IPS-20b (cell line): ENCODE data around the gene LMO7.

Source experiments
- H3K27ac ChIP-seq: one replicate; pipeline ENCODE4 v1.5.1; 2013; ENCODE audit warnings: low read length
- H3K27me3 ChIP-seq: 2 replicates; pipeline ENCODE4 v1.6.1; 2013; ENCODE audit warnings: mild to moderate bottlenecking, low read length, inconsistent platforms; ENCODE audit not compliant: insufficient read depth
- H3K36me3 ChIP-seq: 2 replicates; pipeline ENCODE4 v1.6.1; 2013; ENCODE audit warnings: low read depth, mild to moderate bottlenecking, inconsistent platforms, low read length, moderate library complexity; ENCODE audit not compliant: insufficient read depth
- H3K4me1 ChIP-seq: 2 replicates; pipeline ENCODE4 v1.6.1; 2013; ENCODE audit warnings: mild to moderate bottlenecking, control low read depth, inconsistent platforms, low read length, moderate library complexity; ENCODE audit not compliant: insufficient read depth
- H3K4me3 ChIP-seq: 2 replicates; pipeline ENCODE4 v1.5.1; 2013; ENCODE audit warnings: mild to moderate bottlenecking, low read length, inconsistent platforms
- H3K9ac ChIP-seq: 2 replicates; pipeline ENCODE4 v1.6.1; 2013; ENCODE audit warnings: low read depth, mild to moderate bottlenecking, inconsistent platforms, low read length, moderate library complexity
- H3K9me3 ChIP-seq: 2 replicates; pipeline ENCODE4 v1.6.1; 2013; ENCODE audit warnings: mild to moderate bottlenecking, low read depth, low read length, inconsistent platforms; ENCODE audit not compliant: insufficient read depth

The LMO7 gene

GRCh38 chr13:75811361-75811760, 175.2 kb downstream of the LMO7 start:
- no peak overlapping the region for H3K27ac ChIP-seq
- H3K9me3 ChIP-seq, result no peaks in the 10 kb centered on the region
- H3K4me1 ChIP-seq, result peaks cover 2% of the 10 kb centered on the region; the same call in 1 of the 2 replicates
- no peak overlapping the region for H3K4me3 ChIP-seq
- H3K9ac ChIP-seq, result no peak overlapping the region
- H3K27me3 ChIP-seq, result no peaks in the 10 kb centered on the region
- no peaks in the 10 kb centered on the region for H3K36me3 ChIP-seq

- Histone ChIP-seq H3K27ac (no peak overlapping the region), H3K9me3 (no peaks in the 10 kb centered on the region), H3K9ac (no peak overlapping the region), H3K4me3 (no peak overlapping the region), H3K36me3 (no peaks in the 10 kb centered on the region), H3K27me3 (no peaks in the 10 kb centered on the region), H3K4me1 (no peaks in the 10 kb centered on the region)
Observed at GRCh38 chr13:75811841-75812240, 175.7 kb downstream of the LMO7 start.

GRCh38 chr13:75812751-75813181, 176.6 kb downstream of the LMO7 start:
- Histone ChIP-seq H3K27me3 (no peaks in the 10 kb centered on the region), H3K4me1 (no peaks in the 10 kb centered on the region), H3K4me3 (no peak overlapping the region), H3K9ac (no peak overlapping the region), H3K9me3 (no peaks in the 10 kb centered on the region), H3K36me3 (no peaks in the 10 kb centered on the region), H3K27ac (no peak overlapping the region)

GRCh38 chr13:75813323-75813722, 177.2 kb downstream of the LMO7 start:
- no peak overlapping the region for H3K4me3 ChIP-seq
- H3K27ac ChIP-seq, result no peak overlapping the region
- no peaks in the 10 kb centered on the region for H3K27me3 ChIP-seq

GRCh38 chr13:75818179-75818967, 182.2 kb downstream of the LMO7 start:
- Histone ChIP-seq H3K27ac (no peak overlapping the region), H3K36me3 (no peaks in the 10 kb centered on the region), H3K27me3 (no peaks in the 10 kb centered on the region), H3K9ac (no peak overlapping the region), H3K4me3 (no peak overlapping the region), H3K9me3 (no peaks in the 10 kb centered on the region), H3K4me1 (peaks cover 3% of the 10 kb centered on the region)

More at GRCh38 chr13:75813323-75813722, 177.2 kb downstream of the LMO7 start:
- Histone ChIP-seq H3K36me3 (no peaks in the 10 kb centered on the region), H3K4me1 (peaks cover under 1% of the 10 kb centered on the region; the same call in 1 of the 2 replicates), H3K9ac (no peak overlapping the region), H3K9me3 (no peaks in the 10 kb centered on the region)

GRCh38 chr13:75818968-75819225, 182.8 kb downstream of the LMO7 start:
- Histone ChIP-seq H3K9me3 (no peaks in the 10 kb centered on the region), H3K36me3 (no peaks in the 10 kb centered on the region)

GRCh38 chr13:75825161-75825560, 189.0 kb downstream of the LMO7 start:
- H3K9ac ChIP-seq, result no peak overlapping the region
- no peaks in the 10 kb centered on the region for H3K36me3 ChIP-seq
- H3K4me3 ChIP-seq, result peak overlapping the region; percentile 1; the same call in 1 of the 2 replicates
- no peak overlapping the region for H3K27ac ChIP-seq
- peaks cover 4% of the 10 kb centered on the region; the same call in 1 of the 2 replicates for H3K4me1 ChIP-seq
- no peaks in the 10 kb centered on the region for H3K9me3 ChIP-seq
- no peaks in the 10 kb centered on the region for H3K27me3 ChIP-seq

More at GRCh38 chr13:75818968-75819225, 182.8 kb downstream of the LMO7 start:
- no peak overlapping the region for H3K27ac ChIP-seq
- no peak overlapping the region for H3K9ac ChIP-seq
- H3K4me1 ChIP-seq, result peaks cover 3% of the 10 kb centered on the region
- H3K4me3 ChIP-seq, result no peak overlapping the region
- no peaks in the 10 kb centered on the region for H3K27me3 ChIP-seq

- H3K36me3 ChIP-seq, result no peaks in the 10 kb centered on the region
- H3K4me3 ChIP-seq, result peak overlapping the region; percentile 1; the same call in 1 of the 2 replicates
- H3K9me3 ChIP-seq, result no peaks in the 10 kb centered on the region
Observed at GRCh38 chr13:75825594-75825993, 189.5 kb downstream of the LMO7 start.

GRCh38 chr13:75826391-75826790, 190.3 kb downstream of the LMO7 start:
- Histone ChIP-seq H3K4me1 (peaks cover 4% of the 10 kb centered on the region; the same call in 1 of the 2 replicates), H3K36me3 (no peaks in the 10 kb centered on the region), H3K27me3 (no peaks in the 10 kb centered on the region), H3K9ac (no peak overlapping the region), H3K4me3 (no peak overlapping the region), H3K9me3 (no peaks in the 10 kb centered on the region), H3K27ac (no peak overlapping the region)

More at GRCh38 chr13:75825594-75825993, 189.5 kb downstream of the LMO7 start:
- Histone ChIP-seq H3K9ac (no peak overlapping the region), H3K4me1 (peaks cover 4% of the 10 kb centered on the region; the same call in 1 of the 2 replicates), H3K27me3 (no peaks in the 10 kb centered on the region), H3K27ac (no peak overlapping the region)

- H3K27me3 ChIP-seq, result no peaks in the 10 kb centered on the region
- H3K4me3 ChIP-seq, result no peak overlapping the region
- no peaks in the 10 kb centered on the region for H3K9me3 ChIP-seq
- H3K4me1 ChIP-seq, result peaks cover 4% of the 10 kb centered on the region; the same call in 1 of the 2 replicates
- no peaks in the 10 kb centered on the region for H3K36me3 ChIP-seq
- no peak overlapping the region for H3K27ac ChIP-seq
- H3K9ac ChIP-seq, result no peak overlapping the region
Observed at GRCh38 chr13:75829830-75830229, 193.7 kb downstream of the LMO7 start.

- Histone ChIP-seq H3K27me3 (no peaks in the 10 kb centered on the region), H3K27ac (no peak overlapping the region), H3K9ac (no peak overlapping the region), H3K4me1 (no peaks in the 10 kb centered on the region), H3K9me3 (no peaks in the 10 kb centered on the region), H3K36me3 (no peaks in the 10 kb centered on the region), H3K4me3 (no peak overlapping the region)
Observed at GRCh38 chr13:75830842-75831241, 194.7 kb downstream of the LMO7 start.

- no peaks in the 10 kb centered on the region for H3K36me3 ChIP-seq
- H3K4me1 ChIP-seq, result no peaks in the 10 kb centered on the region
- no peaks in the 10 kb centered on the region for H3K9me3 ChIP-seq
Observed at GRCh38 chr13:75831389-75831788, 195.3 kb downstream of the LMO7 start.

More at GRCh38 chr13:75831389-75831788, 195.3 kb downstream of the LMO7 start:
- Histone ChIP-seq H3K9ac (no peak overlapping the region), H3K27me3 (no peaks in the 10 kb centered on the region), H3K4me3 (no peak overlapping the region), H3K27ac (no peak overlapping the region)
